HEK293 (cell line): ENCODE measurements around the gene PHACTR2.
A peak's percentile ranks its signal among the peaks of the same experiment; 100 is the strongest.

Experiments used
- BCL11B ChIP-seq: fragments of 450-650 bp; formaldehyde crosslinking; IDR thresholded peaks from 2 replicates; pipeline ENCODE4 v1.5.1; 2016; ENCODE audit warnings: low read depth, missing biosample characterization, missing genetic modification characterization
- FEZF1 ChIP-seq: fragments of 450-650 bp; formaldehyde crosslinking; IDR thresholded peaks from 2 replicates; pipeline ENCODE4 v1.5.1; 2016; ENCODE audit warnings: missing biosample characterization, missing genetic modification characterization
- GLI2 ChIP-seq: fragments of 450-650 bp; formaldehyde crosslinking; IDR thresholded peaks from 2 replicates; pipeline ENCODE4; 2017; ENCODE audit warnings: missing biosample characterization, missing genetic modification characterization, low read depth, borderline replicate concordance
- KLF1 ChIP-seq: fragments of 450-650 bp; formaldehyde crosslinking; IDR thresholded peaks from 2 replicates; pipeline ENCODE4 v1.5.1; 2016; ENCODE audit warnings: missing biosample characterization, missing genetic modification characterization
- OSR2 ChIP-seq: fragments of 450-650 bp; formaldehyde crosslinking; IDR thresholded peaks from 2 replicates; pipeline ENCODE4 v1.5.1; 2016; ENCODE audit warnings: missing biosample characterization, missing genetic modification characterization
- RBAK ChIP-seq: fragments of 450-650 bp; formaldehyde crosslinking; IDR thresholded peaks from 2 replicates; pipeline ENCODE4 v1.5.1; 2016; ENCODE audit warnings: missing biosample characterization, missing genetic modification characterization
- SP3 ChIP-seq: fragments of 450-650 bp; formaldehyde crosslinking; IDR thresholded peaks from 2 replicates; pipeline ENCODE4 v1.5.1; 2016; ENCODE audit warnings: missing biosample characterization, missing genetic modification characterization
- TRIM28 ChIP-seq: IDR thresholded peaks from 2 replicates; pipeline ENCODE4 v1.6.1; 2011; ENCODE audit warnings: low read length, control low read depth, borderline replicate concordance
- ZBTB17 ChIP-seq: fragments of 450-650 bp; formaldehyde crosslinking; IDR thresholded peaks from 2 replicates; pipeline ENCODE4 v1.5.1; 2016; ENCODE audit warnings: missing biosample characterization, missing genetic modification characterization
- ZEB2 ChIP-seq: fragments of 450-650 bp; formaldehyde crosslinking; IDR thresholded peaks from 2 replicates; pipeline ENCODE4 v1.5.1; 2016; ENCODE audit warnings: missing biosample characterization, missing genetic modification characterization
- ZFHX2 ChIP-seq: fragments of 450-650 bp; formaldehyde crosslinking; conservative IDR thresholded peaks from 2 replicates; pipeline ENCODE4 v1.5.1; 2016; ENCODE audit warnings: missing biosample characterization, missing genetic modification characterization
- ZFP3 ChIP-seq: fragments of 450-650 bp; formaldehyde crosslinking; IDR thresholded peaks from 2 replicates; pipeline ENCODE4 v1.5.1; 2016; ENCODE audit warnings: low read depth, missing biosample characterization, missing genetic modification characterization
- ZNF146 ChIP-seq: fragments of 450-650 bp; formaldehyde crosslinking; IDR thresholded peaks from 2 replicates; pipeline ENCODE4 v1.5.1; 2016; ENCODE audit warnings: missing biosample characterization, missing genetic modification characterization
- ZNF175 ChIP-seq: fragments of 450-650 bp; formaldehyde crosslinking; IDR thresholded peaks from 2 replicates; pipeline ENCODE4 v1.5.1; 2016; ENCODE audit warnings: missing biosample characterization, missing genetic modification characterization
- ZNF184 ChIP-seq: fragments of 450-650 bp; IDR thresholded peaks from 2 replicates; pipeline ENCODE4 v1.5.1; 2018; ENCODE audit warnings: missing biosample characterization, mild to moderate bottlenecking, missing genetic modification characterization
- ZNF19 ChIP-seq: fragments of 450-650 bp; formaldehyde crosslinking; IDR thresholded peaks from 2 replicates; pipeline ENCODE4; 2016; ENCODE audit warnings: missing biosample characterization, missing genetic modification characterization, low read depth
- ZNF202 ChIP-seq: fragments of 450-650 bp; formaldehyde crosslinking; IDR thresholded peaks from 2 replicates; pipeline ENCODE4 v1.5.1; 2016; ENCODE audit warnings: missing biosample characterization, missing genetic modification characterization, borderline replicate concordance
- ZNF266 ChIP-seq: fragments of 450-650 bp; formaldehyde crosslinking; IDR thresholded peaks from 2 replicates; pipeline ENCODE4 v1.5.1; 2016; ENCODE audit warnings: missing biosample characterization, missing genetic modification characterization, low read depth
- ZNF302 ChIP-seq: fragments of 450-650 bp; formaldehyde crosslinking; IDR thresholded peaks from 2 replicates; pipeline ENCODE4 v1.5.1; 2016; ENCODE audit warnings: missing biosample characterization, missing genetic modification characterization, low read depth
- ZNF558 ChIP-seq: fragments of 450-650 bp; formaldehyde crosslinking; IDR thresholded peaks from 2 replicates; pipeline ENCODE4 v1.5.1; 2016; ENCODE audit warnings: missing biosample characterization, missing genetic modification characterization
- ZNF658 ChIP-seq: fragments of 450-650 bp; formaldehyde crosslinking; IDR thresholded peaks from 2 replicates; pipeline ENCODE4; 2016; ENCODE audit warnings: missing biosample characterization, missing genetic modification characterization
- TF ChIP-seq, protein P1 (sequence below): fragments of 450-650 bp; formaldehyde crosslinking; IDR thresholded peaks from 2 replicates; pipeline ENCODE4 v1.5.1; 2016; ENCODE audit warnings: missing biosample characterization, missing genetic modification characterization
- TF ChIP-seq, protein P2 (sequence below): fragments of 450-650 bp; formaldehyde crosslinking; IDR thresholded peaks from 2 replicates; pipeline ENCODE4 v1.5.1; 2016; ENCODE audit warnings: missing biosample characterization, missing genetic modification characterization, low read depth
- TF ChIP-seq, protein P3 (sequence below): fragments of 450-650 bp; formaldehyde crosslinking; IDR thresholded peaks from 2 replicates; pipeline ENCODE4 v1.5.1; 2016; ENCODE audit warnings: missing biosample characterization, missing genetic modification characterization
- TF ChIP-seq, protein P4 (sequence below): fragments of 450-650 bp; formaldehyde crosslinking; conservative IDR thresholded peaks from 2 replicates; pipeline ENCODE4 v1.5.1; 2016; ENCODE audit warnings: low read depth, missing biosample characterization, missing genetic modification characterization
- TF ChIP-seq, protein P5 (sequence below): fragments of 450-650 bp; formaldehyde crosslinking; IDR thresholded peaks from 2 replicates; pipeline ENCODE4 v1.5.1; 2016; ENCODE audit warnings: missing biosample characterization, missing genetic modification characterization
- TF ChIP-seq, protein P6 (sequence below): fragments of 450-650 bp; formaldehyde crosslinking; IDR thresholded peaks from 2 replicates; pipeline ENCODE4 v1.5.1; 2017; ENCODE audit warnings: missing biosample characterization, missing genetic modification characterization

Gene PHACTR2

DNA sequence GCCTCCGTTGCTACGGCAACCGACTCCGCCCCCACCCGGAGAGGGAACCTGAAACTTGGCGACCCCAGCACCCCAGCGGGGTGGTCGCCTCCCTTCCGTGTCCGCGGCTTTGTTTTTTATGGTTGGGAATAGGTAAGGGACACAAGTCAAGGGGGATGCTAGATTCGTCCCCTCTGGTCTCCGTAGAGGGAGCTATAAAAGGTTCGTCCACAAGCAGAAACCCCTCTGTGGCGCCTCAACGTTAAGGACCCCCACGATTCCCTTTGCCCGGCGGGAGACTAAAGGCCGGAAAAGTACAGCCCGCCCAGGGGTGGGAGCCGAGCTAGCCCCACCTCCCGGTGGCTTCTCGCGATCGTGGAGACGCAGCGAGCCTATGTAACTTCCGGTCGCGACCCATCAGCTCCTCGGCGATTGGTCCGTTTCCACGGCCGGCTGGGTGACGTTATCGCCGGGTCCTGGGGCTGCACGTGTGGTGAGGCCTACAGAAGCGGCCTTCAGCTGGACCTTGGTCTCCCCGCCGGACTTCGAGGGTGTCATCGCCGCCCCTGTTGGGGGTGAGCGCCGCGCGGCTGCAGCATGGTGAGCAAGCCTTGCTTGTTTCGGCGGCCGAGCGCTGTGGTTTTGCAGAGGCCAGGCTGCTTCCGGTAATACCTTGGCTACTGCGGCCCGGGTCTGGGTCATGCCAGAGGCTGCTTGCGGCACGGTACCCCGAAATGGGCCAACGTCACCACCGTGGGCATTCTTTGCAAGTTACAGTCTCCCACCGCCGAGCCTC lies 165.3 kb downstream of the PHACTR2 start, which contains the start of gene LTV1 (continued):
- TF ChIP-seq SP3 (peak; percentile 92), FEZF1 (no peak), ZBTB17 (tag by site-specific recombination) (peak; percentile 74), ZNF19 (tag by site-specific recombination) (no peak), ZNF558 (tag by site-specific recombination) (no peak), ZFHX2 (tag by site-specific recombination) (0 out of 2 replicates have a peak, but pooled peaks have one; percentile 6), ZNF175 (tag by site-specific recombination) (no peak), KLF1 (tag by site-specific recombination) (0 out of 2 replicates have a peak, but pooled peaks have one; percentile 18), ZNF266 (tag by site-specific recombination) (no peak), ZEB2 (tag by site-specific recombination) (peak; percentile 34; the same call in 1 of the 2 replicates), ZNF184 (tag by site-specific recombination) (0 out of 2 replicates have a peak, but pooled peaks have one; percentile 14), TRIM28 (no peak), ZFP3 (tag by site-specific recombination) (no peak), ZNF302 (tag by site-specific recombination) (no peak), ZNF146 (tag by site-specific recombination) (no peak), ZNF202 (tag by site-specific recombination) (no peak), BCL11B (no peak), RBAK (tag by site-specific recombination) (no peak), ZNF658 (tag by site-specific recombination) (no peak), GLI2 (tag by site-specific recombination) (no peak), OSR2 (tag by site-specific recombination) (peak; percentile 64; the same call in 1 of the 2 replicates)
- TF ChIP-seq, protein P1, sequence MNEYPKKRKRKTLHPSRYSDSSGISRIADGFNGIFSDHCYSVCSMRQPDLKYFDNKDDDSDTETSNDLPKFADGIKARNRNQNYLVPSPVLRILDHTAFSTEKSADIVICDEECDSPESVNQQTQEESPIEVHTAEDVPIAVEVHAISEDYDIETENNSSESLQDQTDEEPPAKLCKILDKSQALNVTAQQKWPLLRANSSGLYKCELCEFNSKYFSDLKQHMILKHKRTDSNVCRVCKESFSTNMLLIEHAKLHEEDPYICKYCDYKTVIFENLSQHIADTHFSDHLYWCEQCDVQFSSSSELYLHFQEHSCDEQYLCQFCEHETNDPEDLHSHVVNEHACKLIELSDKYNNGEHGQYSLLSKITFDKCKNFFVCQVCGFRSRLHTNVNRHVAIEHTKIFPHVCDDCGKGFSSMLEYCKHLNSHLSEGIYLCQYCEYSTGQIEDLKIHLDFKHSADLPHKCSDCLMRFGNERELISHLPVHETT (tag by site-specific recombination) = peak; percentile 76
- TF ChIP-seq, protein P2, sequence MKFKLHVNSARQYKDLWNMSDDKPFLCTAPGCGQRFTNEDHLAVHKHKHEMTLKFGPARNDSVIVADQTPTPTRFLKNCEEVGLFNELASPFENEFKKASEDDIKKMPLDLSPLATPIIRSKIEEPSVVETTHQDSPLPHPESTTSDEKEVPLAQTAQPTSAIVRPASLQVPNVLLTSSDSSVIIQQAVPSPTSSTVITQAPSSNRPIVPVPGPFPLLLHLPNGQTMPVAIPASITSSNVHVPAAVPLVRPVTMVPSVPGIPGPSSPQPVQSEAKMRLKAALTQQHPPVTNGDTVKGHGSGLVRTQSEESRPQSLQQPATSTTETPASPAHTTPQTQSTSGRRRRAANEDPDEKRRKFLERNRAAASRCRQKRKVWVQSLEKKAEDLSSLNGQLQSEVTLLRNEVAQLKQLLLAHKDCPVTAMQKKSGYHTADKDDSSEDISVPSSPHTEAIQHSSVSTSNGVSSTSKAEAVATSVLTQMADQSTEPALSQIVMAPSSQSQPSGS = peak; percentile 93
- TF ChIP-seq, protein P3, sequence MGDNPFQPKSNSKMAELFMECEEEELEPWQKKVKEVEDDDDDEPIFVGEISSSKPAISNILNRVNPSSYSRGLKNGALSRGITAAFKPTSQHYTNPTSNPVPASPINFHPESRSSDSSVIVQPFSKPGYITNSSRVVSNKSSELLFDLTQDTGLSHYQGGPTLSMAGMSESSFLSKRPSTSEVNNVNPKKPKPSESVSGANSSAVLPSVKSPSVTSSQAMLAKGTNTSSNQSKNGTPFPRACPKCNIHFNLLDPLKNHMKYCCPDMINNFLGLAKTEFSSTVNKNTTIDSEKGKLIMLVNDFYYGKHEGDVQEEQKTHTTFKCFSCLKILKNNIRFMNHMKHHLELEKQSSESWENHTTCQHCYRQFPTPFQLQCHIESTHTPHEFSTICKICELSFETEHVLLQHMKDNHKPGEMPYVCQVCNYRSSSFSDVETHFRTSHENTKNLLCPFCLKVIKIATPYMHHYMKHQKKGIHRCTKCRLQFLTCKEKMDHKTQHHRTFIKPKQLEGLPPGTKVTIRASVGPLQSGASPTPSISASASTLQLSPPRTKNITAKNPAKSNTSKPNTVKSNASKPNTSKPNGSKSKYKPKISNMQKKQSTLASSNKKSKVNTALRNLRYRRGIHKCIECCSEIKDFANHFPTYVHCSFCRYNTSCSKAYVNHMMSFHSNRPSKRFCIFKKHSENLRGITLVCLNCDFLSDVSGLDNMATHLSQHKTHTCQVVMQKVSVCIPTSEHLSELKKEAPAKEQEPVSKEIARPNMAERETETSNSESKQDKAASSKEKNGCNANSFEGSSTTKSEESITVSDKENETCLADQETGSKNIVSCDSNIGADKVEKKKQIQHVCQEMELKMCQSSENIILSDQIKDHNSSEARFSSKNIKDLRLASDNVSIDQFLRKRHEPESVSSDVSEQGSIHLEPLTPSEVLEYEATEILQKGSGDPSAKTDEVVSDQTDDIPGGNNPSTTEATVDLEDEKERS (tag by site-specific recombination) = no peak
- TF ChIP-seq, protein P4, sequence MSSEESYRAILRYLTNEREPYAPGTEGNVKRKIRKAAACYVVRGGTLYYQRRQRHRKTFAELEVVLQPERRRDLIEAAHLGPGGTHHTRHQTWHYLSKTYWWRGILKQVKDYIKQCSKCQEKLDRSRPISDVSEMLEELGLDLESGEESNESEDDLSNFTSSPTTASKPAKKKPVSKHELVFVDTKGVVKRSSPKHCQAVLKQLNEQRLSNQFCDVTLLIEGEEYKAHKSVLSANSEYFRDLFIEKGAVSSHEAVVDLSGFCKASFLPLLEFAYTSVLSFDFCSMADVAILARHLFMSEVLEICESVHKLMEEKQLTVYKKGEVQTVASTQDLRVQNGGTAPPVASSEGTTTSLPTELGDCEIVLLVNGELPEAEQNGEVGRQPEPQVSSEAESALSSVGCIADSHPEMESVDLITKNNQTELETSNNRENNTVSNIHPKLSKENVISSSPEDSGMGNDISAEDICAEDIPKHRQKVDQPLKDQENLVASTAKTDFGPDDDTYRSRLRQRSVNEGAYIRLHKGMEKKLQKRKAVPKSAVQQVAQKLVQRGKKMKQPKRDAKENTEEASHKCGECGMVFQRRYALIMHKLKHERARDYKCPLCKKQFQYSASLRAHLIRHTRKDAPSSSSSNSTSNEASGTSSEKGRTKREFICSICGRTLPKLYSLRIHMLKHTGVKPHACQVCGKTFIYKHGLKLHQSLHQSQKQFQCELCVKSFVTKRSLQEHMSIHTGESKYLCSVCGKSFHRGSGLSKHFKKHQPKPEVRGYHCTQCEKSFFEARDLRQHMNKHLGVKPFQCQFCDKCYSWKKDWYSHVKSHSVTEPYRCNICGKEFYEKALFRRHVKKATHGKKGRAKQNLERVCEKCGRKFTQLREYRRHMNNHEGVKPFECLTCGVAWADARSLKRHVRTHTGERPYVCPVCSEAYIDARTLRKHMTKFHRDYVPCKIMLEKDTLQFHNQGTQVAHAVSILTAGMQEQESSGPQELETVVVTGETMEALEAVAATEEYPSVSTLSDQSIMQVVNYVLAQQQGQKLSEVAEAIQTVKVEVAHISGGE (tag by site-specific recombination) = peak; percentile 54
- TF ChIP-seq, protein P5, sequence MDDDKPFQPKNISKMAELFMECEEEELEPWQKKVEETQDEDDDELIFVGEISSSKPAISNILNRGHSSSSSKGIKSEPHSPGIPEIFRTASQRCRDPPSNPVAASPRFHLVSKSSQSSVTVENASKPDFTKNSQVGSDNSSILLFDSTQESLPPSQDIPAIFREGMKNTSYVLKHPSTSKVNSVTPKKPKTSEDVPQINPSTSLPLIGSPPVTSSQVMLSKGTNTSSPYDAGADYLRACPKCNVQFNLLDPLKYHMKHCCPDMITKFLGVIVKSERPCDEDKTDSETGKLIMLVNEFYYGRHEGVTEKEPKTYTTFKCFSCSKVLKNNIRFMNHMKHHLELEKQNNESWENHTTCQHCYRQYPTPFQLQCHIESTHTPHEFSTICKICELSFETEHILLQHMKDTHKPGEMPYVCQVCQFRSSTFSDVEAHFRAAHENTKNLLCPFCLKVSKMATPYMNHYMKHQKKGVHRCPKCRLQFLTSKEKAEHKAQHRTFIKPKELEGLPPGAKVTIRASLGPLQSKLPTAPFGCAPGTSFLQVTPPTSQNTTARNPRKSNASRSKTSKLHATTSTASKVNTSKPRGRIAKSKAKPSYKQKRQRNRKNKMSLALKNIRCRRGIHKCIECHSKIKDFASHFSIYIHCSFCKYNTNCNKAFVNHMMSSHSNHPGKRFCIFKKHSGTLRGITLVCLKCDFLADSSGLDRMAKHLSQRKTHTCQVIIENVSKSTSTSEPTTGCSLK (tag by site-specific recombination) = no peak
- TF ChIP-seq, protein P6, sequence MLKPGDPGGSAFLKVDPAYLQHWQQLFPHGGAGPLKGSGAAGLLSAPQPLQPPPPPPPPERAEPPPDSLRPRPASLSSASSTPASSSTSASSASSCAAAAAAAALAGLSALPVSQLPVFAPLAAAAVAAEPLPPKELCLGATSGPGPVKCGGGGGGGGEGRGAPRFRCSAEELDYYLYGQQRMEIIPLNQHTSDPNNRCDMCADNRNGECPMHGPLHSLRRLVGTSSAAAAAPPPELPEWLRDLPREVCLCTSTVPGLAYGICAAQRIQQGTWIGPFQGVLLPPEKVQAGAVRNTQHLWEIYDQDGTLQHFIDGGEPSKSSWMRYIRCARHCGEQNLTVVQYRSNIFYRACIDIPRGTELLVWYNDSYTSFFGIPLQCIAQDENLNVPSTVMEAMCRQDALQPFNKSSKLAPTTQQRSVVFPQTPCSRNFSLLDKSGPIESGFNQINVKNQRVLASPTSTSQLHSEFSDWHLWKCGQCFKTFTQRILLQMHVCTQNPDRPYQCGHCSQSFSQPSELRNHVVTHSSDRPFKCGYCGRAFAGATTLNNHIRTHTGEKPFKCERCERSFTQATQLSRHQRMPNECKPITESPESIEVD (tag by site-specific recombination) = no peak
